Measurements from ENCODE around the gene RNASEH2A. TPM values are rescaled to one million over a fixed set of nuclear protein-coding genes. Genes with fewer than 3 reads are reported as not detected.

Gene RNASEH2A
- polyA plus RNA-seq, 1 donor (not counting 4 experiments of a cell fraction or from before 2014, with no cell fraction given), result 19.7 TPM

GRCh38 chr19:12858041-12858928, 51.9 kb downstream of the RNASEH2A start:
- H3K9me3 ChIP-seq (ENCODE audit: control insufficient read depth, low read depth, low read length), result no peaks in the 10 kb centered on the region
- no peaks in the 10 kb centered on the region for H3K4me1 ChIP-seq (ENCODE audit: control insufficient read depth, extremely low read depth, insufficient read depth, low read length)
- DNase-seq (ENCODE audit: low read depth, low spot score) (no peak), FAIRE-seq (no peak)
- no peak overlapping the region for H3K4me3 ChIP-seq (ENCODE audit: control insufficient read depth in 2 of 3, extremely low read depth in 1 of 3, insufficient read depth in 2 of 3, low read depth in 1 of 3, low read length in 3 of 3)
- H3K27ac ChIP-seq (ENCODE audit: control insufficient read depth, insufficient read depth, low read length), result no peak overlapping the region
- dilution Hi-C loops (cut with MboI; ENCODE audit: extremely low pct_ligation_motif_present, low sequenced_read_pairs), result no loop called here
- no peaks in the 10 kb centered on the region for H3K36me3 ChIP-seq (ENCODE audit: control insufficient read depth in 2 of 2, extremely low read depth in 1 of 2, insufficient read depth in 2 of 2, low read length in 2 of 2)
- no peak overlapping the region for H3K4me2 ChIP-seq (ENCODE audit: control insufficient read depth, extremely low read depth, insufficient read depth, low read depth, low read length)
- H3K9me1 ChIP-seq (ENCODE audit: control insufficient read depth, extremely low read depth, insufficient read depth, low read length), result no peaks in the 10 kb centered on the region
- no peaks in the 10 kb centered on the region for H4K20me1 ChIP-seq (ENCODE audit: control insufficient read depth, extremely low read depth, insufficient read depth, low read length)
- H3K27me3 ChIP-seq (ENCODE audit: control insufficient read depth, extremely low read depth, insufficient read depth, low read length), result no peaks in the 10 kb centered on the region
- H3K9ac ChIP-seq (ENCODE audit: control insufficient read depth, extremely low read depth, insufficient read depth, low read length), result no peak overlapping the region
- no peaks in the 10 kb centered on the region for H3K79me2 ChIP-seq (ENCODE audit: control insufficient read depth, insufficient read depth, low read length)
- TF ChIP-seq CTCF (optimal IDR thresholded peaks at IDR 0.05 in 1 of 3, IDR thresholded peaks at IDR 0.05 in 1 of 3, conservative IDR thresholded peaks at IDR 0.05 in 1 of 3; ENCODE audit: extremely low read depth in 1 of 3, insufficient read depth in 2 of 3, low read length in 3 of 3) (no peak), EZH2 (IDR thresholded peaks at IDR 0.05; ENCODE audit: low read length) (no peak)
- no peak overlapping the region for H2AFZ ChIP-seq (ENCODE audit: control insufficient read depth, low read length)

GRCh38 chr19:12859546-12859945, 53.2 kb downstream of the RNASEH2A start:
- no peak for TF ChIP-seq CTCF (optimal IDR thresholded peaks at IDR 0.05 in 1 of 3, IDR thresholded peaks at IDR 0.05 in 1 of 3, conservative IDR thresholded peaks at IDR 0.05 in 1 of 3; ENCODE audit: extremely low read depth in 1 of 3, insufficient read depth in 2 of 3, low read length in 3 of 3)
- no peaks in the 10 kb centered on the region for H4K20me1 ChIP-seq (ENCODE audit: control insufficient read depth, extremely low read depth, insufficient read depth, low read length)
- no peaks in the 10 kb centered on the region for H3K27me3 ChIP-seq (ENCODE audit: control insufficient read depth, extremely low read depth, insufficient read depth, low read length)
- no peaks in the 10 kb centered on the region for H3K4me1 ChIP-seq (ENCODE audit: control insufficient read depth, extremely low read depth, insufficient read depth, low read length)
- H3K9me3 ChIP-seq (ENCODE audit: control insufficient read depth, low read depth, low read length), result no peaks in the 10 kb centered on the region
- H3K9me1 ChIP-seq (ENCODE audit: control insufficient read depth, extremely low read depth, insufficient read depth, low read length), result no peaks in the 10 kb centered on the region
- H3K9ac ChIP-seq (ENCODE audit: control insufficient read depth, extremely low read depth, insufficient read depth, low read length), result no peak overlapping the region
- dilution Hi-C loops (cut with MboI; ENCODE audit: extremely low pct_ligation_motif_present, low sequenced_read_pairs), result no loop called here
- no peak overlapping the region for H3K27ac ChIP-seq (ENCODE audit: control insufficient read depth, insufficient read depth, low read length)
- H3K79me2 ChIP-seq (ENCODE audit: control insufficient read depth, insufficient read depth, low read length), result no peaks in the 10 kb centered on the region
- H2AFZ ChIP-seq (ENCODE audit: control insufficient read depth, low read length), result no peak overlapping the region
- H3K4me2 ChIP-seq (ENCODE audit: control insufficient read depth, extremely low read depth, insufficient read depth, low read depth, low read length), result no peak overlapping the region
- H3K36me3 ChIP-seq (ENCODE audit: control insufficient read depth in 2 of 2, extremely low read depth in 1 of 2, insufficient read depth in 2 of 2, low read length in 2 of 2), result no peaks in the 10 kb centered on the region
- no peak overlapping the region for H3K4me3 ChIP-seq (ENCODE audit: control insufficient read depth in 2 of 3, extremely low read depth in 1 of 3, insufficient read depth in 2 of 3, low read depth in 1 of 3, low read length in 3 of 3)
- no peak for DNase-seq (ENCODE audit: low read depth, low spot score)
- FAIRE-seq, result no peak

Small RNAs within 50 kb of the gene (small RNA-seq; reads per million reads assigned to genes)
- gene MIR5684 (ENCODE audit: insufficient read length in 3 of 3, low read depth in 3 of 3, low replicate concordance in 1 of 3) (0 to 0.07 (median 0) reads per million in 3 experiments), gene MIR6794 (ENCODE audit: insufficient read length in 3 of 3, low read depth in 3 of 3, low replicate concordance in 1 of 3) (0 reads per million in 3 experiments)

Other genes with a start within 250 kb of the RNASEH2A start
- 2.7 to 3.2 TPM (median 3.2 TPM) in 3 replicates for gene ZNF490, start 195.8 kb upstream of the RNASEH2A start, polyA plus RNA-seq
- 8.1 to 11.5 TPM (median 10.3 TPM) in 3 replicates for gene ZNF791, start 195.7 kb upstream of the RNASEH2A start, polyA plus RNA-seq
- 17.0 to 30.1 TPM (median 21.1 TPM) in 3 replicates for gene MAN2B1, start 139.8 kb upstream of the RNASEH2A start, polyA plus RNA-seq
- 3.8 to 5.6 TPM (median 5.0 TPM) in 3 replicates for gene WDR83, start 139.8 kb upstream of the RNASEH2A start, polyA plus RNA-seq
- 36.5 to 45.0 TPM (median 37.2 TPM) in 3 replicates for gene DHPS, start 124.7 kb upstream of the RNASEH2A start, polyA plus RNA-seq
- gene GNG14, start 118.6 kb upstream of the RNASEH2A start, polyA plus RNA-seq, result not detected in 3 replicates
- 5.6 to 11.2 TPM (median 8.1 TPM) in 3 replicates for gene FBXW9, start 110.0 kb upstream of the RNASEH2A start, polyA plus RNA-seq
- 75.3 to 115 TPM (median 105 TPM) in 3 replicates for gene TNPO2, start 82.7 kb upstream of the RNASEH2A start, polyA plus RNA-seq
- gene TRIR, start 71.9 kb upstream of the RNASEH2A start, polyA plus RNA-seq, result 148 to 170 TPM (median 153 TPM) in 3 replicates
- 104 to 173 TPM (median 138 TPM) in 3 replicates for gene GET3, start 69.1 kb upstream of the RNASEH2A start, polyA plus RNA-seq
- gene BEST2, start 54.8 kb upstream of the RNASEH2A start, polyA plus RNA-seq, result 0.03 TPM in 1 of 3 replicates, not detected in the others
- 19.0 to 27.4 TPM (median 21.9 TPM) in 3 replicates for gene HOOK2, start 31.0 kb upstream of the RNASEH2A start, polyA plus RNA-seq
- gene JUNB, start 15.1 kb upstream of the RNASEH2A start, polyA plus RNA-seq, result 34.9 to 85.1 TPM (median 40.8 TPM) in 3 replicates
- 119 to 301 TPM (median 154 TPM) in 3 replicates for gene PRDX2, start 4.8 kb upstream of the RNASEH2A start, polyA plus RNA-seq
- 0.41 to 6.6 TPM (median 2.9 TPM) in 3 replicates for gene THSD8, start 4.5 kb upstream of the RNASEH2A start, polyA plus RNA-seq
- not detected in 3 replicates for gene RTBDN, start 28.0 kb downstream of the RNASEH2A start, polyA plus RNA-seq
- gene MAST1, start 31.9 kb downstream of the RNASEH2A start, polyA plus RNA-seq, result 0.09 to 0.13 TPM (median 0.11 TPM) in 3 replicates
- gene DNASE2, start 74.9 kb downstream of the RNASEH2A start, polyA plus RNA-seq, result 23.5 to 38.3 TPM (median 27.2 TPM) in 3 replicates
- not detected in 3 replicates for gene KLF1, start 80.6 kb downstream of the RNASEH2A start, polyA plus RNA-seq
- 9.9 to 16.8 TPM (median 11.5 TPM) in 3 replicates for gene GCDH, start 84.6 kb downstream of the RNASEH2A start, polyA plus RNA-seq
- 0.07 to 0.10 TPM in 2 of 3 replicates, not detected in the other for gene SYCE2, start 112.7 kb downstream of the RNASEH2A start, polyA plus RNA-seq
- gene FARSA, start 127.1 kb downstream of the RNASEH2A start, polyA plus RNA-seq, result 29.9 to 68.7 TPM (median 30.9 TPM) in 3 replicates
- gene CALR, start 132.0 kb downstream of the RNASEH2A start, polyA plus RNA-seq, result 785 to 1,497 TPM (median 899 TPM) in 3 replicates
- gene RAD23A, start 139.3 kb downstream of the RNASEH2A start, polyA plus RNA-seq, result 20.3 to 63.3 TPM (median 23.7 TPM) in 3 replicates
- 27.8 to 38.4 TPM (median 35.5 TPM) in 3 replicates for gene GADD45GIP1, start 150.6 kb downstream of the RNASEH2A start, polyA plus RNA-seq
- gene DAND5, start 163.0 kb downstream of the RNASEH2A start, polyA plus RNA-seq, result 0.09 TPM in 1 of 3 replicates, not detected in the others
- 3.1 to 21.4 TPM (median 5.2 TPM) in 3 replicates for gene NFIX, start 188.9 kb downstream of the RNASEH2A start, polyA plus RNA-seq